ENCODE measurements around the gene MDK. TPM values are rescaled to one million over a fixed set of nuclear protein-coding genes. Genes with fewer than 3 reads are reported as not detected.
A peak's percentile ranks its signal among the peaks of the same experiment; 100 is the strongest.

Gene MDK
- total RNA-seq, 2 donors from 2014 or later: 644 to 1,502 TPM

DNA sequence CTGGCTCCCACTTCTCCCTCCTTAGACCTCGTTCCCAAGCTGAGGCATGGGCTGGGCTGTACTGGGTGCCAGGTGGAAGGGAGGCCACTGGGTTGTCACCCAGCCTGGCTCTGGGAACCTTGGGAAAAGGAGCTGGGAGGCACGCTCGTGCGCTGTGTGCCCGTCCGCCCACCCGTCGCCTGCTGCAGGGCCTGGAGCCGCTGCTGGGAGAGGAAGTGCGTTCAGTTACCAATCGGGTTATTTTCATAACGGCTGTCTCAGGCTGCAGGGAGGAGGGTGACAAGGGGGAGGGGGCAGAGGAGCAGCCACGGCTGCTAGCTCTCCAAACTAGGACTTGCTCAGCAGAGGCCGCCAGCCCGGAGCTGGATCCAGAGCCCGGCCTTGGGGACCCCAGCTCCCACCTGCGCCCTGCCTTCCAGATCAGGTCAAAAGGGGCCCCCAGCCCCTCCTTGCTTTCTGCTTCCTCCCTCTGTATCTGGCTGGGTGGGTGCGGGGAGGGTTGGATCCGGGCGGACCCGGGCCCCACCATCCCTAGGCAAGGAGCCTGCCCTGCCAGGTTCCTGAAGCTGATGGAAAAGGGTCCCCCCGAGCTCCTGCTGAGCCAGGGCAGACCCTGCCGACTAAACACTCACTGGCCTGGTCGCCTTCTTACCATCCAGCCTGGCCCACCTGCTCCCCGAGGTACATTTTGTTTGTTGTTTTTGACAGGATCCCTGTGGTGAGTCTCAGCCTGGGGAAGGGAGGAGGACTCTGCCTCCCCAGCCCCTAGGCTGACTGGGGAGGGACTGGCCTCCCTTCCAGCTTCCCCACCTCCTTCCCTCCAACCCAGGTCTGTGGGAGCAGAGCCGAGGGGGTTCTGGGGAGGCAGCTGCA lies 19.9 kb upstream of the MDK start:
- Histone ChIP-seq H3K4me1 (ENCODE audit: control insufficient read depth, insufficient read depth, low read length) (peaks cover 6% of the 10 kb centered on the region), H3K27ac (ENCODE audit: low read depth, low read length) (peak overlapping the region; percentile 66), H3K4me3 (ENCODE audit: low read length) (no peak overlapping the region), H3K9ac (ENCODE audit: extremely low read depth, low read length, poor library complexity, severe bottlenecking) (no peak overlapping the region), H3K36me3 (ENCODE audit: control insufficient read depth, insufficient read depth, low read length) (no peaks in the 10 kb centered on the region), H3K27me3 (ENCODE audit: control insufficient read depth, insufficient read depth, low read length, poor library complexity, severe bottlenecking) (no peaks in the 10 kb centered on the region), H3K9me3 (ENCODE audit: control insufficient read depth, low read length) (no peaks in the 10 kb centered on the region)
- H3K4me1 Mint-ChIP-seq: peaks cover 27% of the 10 kb centered on the region
- no peaks in the 10 kb centered on the region for H3K9me3 Mint-ChIP-seq
- 66 to 75% methylated on average over 12 to 26 of the region's 26 CpGs for WGBS, 2 experiments (ENCODE audit: insufficient coverage in 1 of 2, insufficient read length in 1 of 2)
- no peaks in the 10 kb centered on the region for H3K36me3 Mint-ChIP-seq (ENCODE audit: low read depth)
- no peak overlapping the region for H3K27ac Mint-ChIP-seq
- TF ChIP-seq, protein P1, sequence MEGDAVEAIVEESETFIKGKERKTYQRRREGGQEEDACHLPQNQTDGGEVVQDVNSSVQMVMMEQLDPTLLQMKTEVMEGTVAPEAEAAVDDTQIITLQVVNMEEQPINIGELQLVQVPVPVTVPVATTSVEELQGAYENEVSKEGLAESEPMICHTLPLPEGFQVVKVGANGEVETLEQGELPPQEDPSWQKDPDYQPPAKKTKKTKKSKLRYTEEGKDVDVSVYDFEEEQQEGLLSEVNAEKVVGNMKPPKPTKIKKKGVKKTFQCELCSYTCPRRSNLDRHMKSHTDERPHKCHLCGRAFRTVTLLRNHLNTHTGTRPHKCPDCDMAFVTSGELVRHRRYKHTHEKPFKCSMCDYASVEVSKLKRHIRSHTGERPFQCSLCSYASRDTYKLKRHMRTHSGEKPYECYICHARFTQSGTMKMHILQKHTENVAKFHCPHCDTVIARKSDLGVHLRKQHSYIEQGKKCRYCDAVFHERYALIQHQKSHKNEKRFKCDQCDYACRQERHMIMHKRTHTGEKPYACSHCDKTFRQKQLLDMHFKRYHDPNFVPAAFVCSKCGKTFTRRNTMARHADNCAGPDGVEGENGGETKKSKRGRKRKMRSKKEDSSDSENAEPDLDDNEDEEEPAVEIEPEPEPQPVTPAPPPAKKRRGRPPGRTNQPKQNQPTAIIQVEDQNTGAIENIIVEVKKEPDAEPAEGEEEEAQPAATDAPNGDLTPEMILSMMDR (conservative IDR thresholded peaks at IDR 0.05): no peak
- H3K27me3 Mint-ChIP-seq (ENCODE audit: insufficient read depth): no peaks in the 10 kb centered on the region
- no peak overlapping the region for H3K4me3 Mint-ChIP-seq
- DNase-seq: no peak

GRCh38 chr11:46362156-46363030 lies 19.1 kb upstream of the MDK start:
- Histone ChIP-seq H3K4me3 (ENCODE audit: low read length) (no peak overlapping the region), H3K9me3 (ENCODE audit: control insufficient read depth, low read length) (no peaks in the 10 kb centered on the region), H3K27me3 (ENCODE audit: control insufficient read depth, insufficient read depth, low read length, poor library complexity, severe bottlenecking) (no peaks in the 10 kb centered on the region), H3K27ac (ENCODE audit: low read depth, low read length) (peak overlapping the region; percentile 72), H3K4me1 (ENCODE audit: control insufficient read depth, insufficient read depth, low read length) (peaks cover 6% of the 10 kb centered on the region), H3K36me3 (ENCODE audit: control insufficient read depth, insufficient read depth, low read length) (no peaks in the 10 kb centered on the region), H3K9ac (ENCODE audit: extremely low read depth, low read length, poor library complexity, severe bottlenecking) (no peak overlapping the region)
- H3K4me1 Mint-ChIP-seq: peaks cover 19% of the 10 kb centered on the region
- DNase-seq: no peak
- H3K4me3 Mint-ChIP-seq: no peak overlapping the region
- no peaks in the 10 kb centered on the region for H3K36me3 Mint-ChIP-seq (ENCODE audit: low read depth)
- peak overlapping the region; percentile 85 for H3K27ac Mint-ChIP-seq
- no peaks in the 10 kb centered on the region for H3K9me3 Mint-ChIP-seq
- TF ChIP-seq, protein P1 (conservative IDR thresholded peaks at IDR 0.05): no peak
- 92 to 98% methylated on average over 11 to 20 of the region's 20 CpGs for WGBS, 2 experiments (ENCODE audit: insufficient coverage in 1 of 2, insufficient read length in 1 of 2)
- no peaks in the 10 kb centered on the region for H3K27me3 Mint-ChIP-seq (ENCODE audit: insufficient read depth)

GRCh38 chr11:46363031-46363407 lies 18.4 kb upstream of the MDK start:
- TF ChIP-seq, protein P1 (conservative IDR thresholded peaks at IDR 0.05): no peak
- Mint-ChIP-seq H3K36me3 (ENCODE audit: low read depth) (no peaks in the 10 kb centered on the region), H3K27ac (peak overlapping the region; percentile 85), H3K4me1 (peaks cover 19% of the 10 kb centered on the region), H3K9me3 (no peaks in the 10 kb centered on the region), H3K4me3 (no peak overlapping the region), H3K27me3 (ENCODE audit: insufficient read depth) (no peaks in the 10 kb centered on the region)
- peaks cover 2% of the 10 kb centered on the region for H3K36me3 ChIP-seq (ENCODE audit: control insufficient read depth, insufficient read depth, low read length)
- no peaks in the 10 kb centered on the region for H3K9me3 ChIP-seq (ENCODE audit: control insufficient read depth, low read length)
- DNase-seq: no peak
- 55 to 68% methylated on average over 8 to 9 of the region's 9 CpGs for WGBS, 2 experiments (ENCODE audit: insufficient coverage in 1 of 2, insufficient read length in 1 of 2)
- peaks cover 6% of the 10 kb centered on the region for H3K4me1 ChIP-seq (ENCODE audit: control insufficient read depth, insufficient read depth, low read length)
- H3K4me3 ChIP-seq (ENCODE audit: low read length): no peak overlapping the region
- H3K27ac ChIP-seq (ENCODE audit: low read depth, low read length): peak overlapping the region; percentile 72
- no peaks in the 10 kb centered on the region for H3K27me3 ChIP-seq (ENCODE audit: control insufficient read depth, insufficient read depth, low read length, poor library complexity, severe bottlenecking)
- H3K9ac ChIP-seq (ENCODE audit: extremely low read depth, low read length, poor library complexity, severe bottlenecking): no peak overlapping the region

Measured in endodermal cell (in vitro differentiated cells).